ENCODE data around the gene DHX57. TPM values are rescaled to one million over a fixed set of nuclear protein-coding genes. Genes with fewer than 3 reads are reported as not detected.

The DHX57 gene
- total RNA-seq, 1 donor from 2014 or later = 18.6 TPM

DNA sequence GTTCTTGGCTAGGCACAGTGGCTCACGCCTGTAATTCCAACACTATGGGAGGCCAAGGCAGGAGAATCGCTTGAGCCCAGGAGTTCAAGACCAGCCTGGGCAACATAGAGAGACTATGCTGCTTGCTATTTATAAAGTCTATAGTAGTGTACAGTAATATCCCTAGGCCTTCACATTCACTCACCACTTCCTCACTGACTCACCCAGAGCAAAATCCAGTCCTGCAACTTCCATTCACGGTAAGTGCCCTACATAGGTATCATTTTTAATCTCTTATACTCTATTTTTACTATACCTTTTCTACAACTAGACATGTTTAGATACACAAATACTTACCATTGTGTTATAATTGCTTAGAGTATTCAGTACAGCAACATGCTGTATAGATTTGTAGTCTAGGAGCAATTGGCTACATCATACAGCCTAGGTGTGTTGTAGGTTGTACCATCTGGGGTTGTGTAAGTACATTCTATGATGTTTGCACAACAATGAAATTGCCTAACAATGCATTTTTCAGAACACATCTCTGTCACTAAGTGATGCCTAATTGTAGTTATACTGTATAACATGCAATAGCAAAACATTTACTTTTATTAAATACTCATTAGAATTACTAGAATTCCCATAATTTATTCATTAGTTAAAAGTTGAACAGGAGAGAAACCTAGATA is 8.8 kb downstream of the DHX57 start:
- Histone ChIP-seq H3K36me3 (ENCODE audit: insufficient read depth, low read length) (peaks cover 13% of the 10 kb centered on the region), H3K27me3 (ENCODE audit: insufficient read depth, low read length) (no peaks in the 10 kb centered on the region), H3K9ac (ENCODE audit: low read length) (no peak overlapping the region), H3K4me2 (ENCODE audit: low read length) (no peak overlapping the region), H2AFZ (ENCODE audit: low read depth, low read length) (no peak overlapping the region), H4K20me1 (ENCODE audit: insufficient read depth, low read length) (peaks cover 13% of the 10 kb centered on the region), H3K27ac (ENCODE audit: low read depth, low read length) (no peak overlapping the region), H3K4me3 (ENCODE audit: insufficient read depth, low read depth, low read length) (no peak overlapping the region), H3K79me2 (ENCODE audit: insufficient read depth, low read length) (peaks cover 21% of the 10 kb centered on the region), H3K9me3 (ENCODE audit: insufficient read depth, low read depth, low read length) (no peaks in the 10 kb centered on the region), H3K4me1 (ENCODE audit: insufficient read depth, low read length) (no peaks in the 10 kb centered on the region)
- H3K27ac Mint-ChIP-seq (ENCODE audit: unreplicated experiment) = no peak overlapping the region
- TF ChIP-seq, protein P1, sequence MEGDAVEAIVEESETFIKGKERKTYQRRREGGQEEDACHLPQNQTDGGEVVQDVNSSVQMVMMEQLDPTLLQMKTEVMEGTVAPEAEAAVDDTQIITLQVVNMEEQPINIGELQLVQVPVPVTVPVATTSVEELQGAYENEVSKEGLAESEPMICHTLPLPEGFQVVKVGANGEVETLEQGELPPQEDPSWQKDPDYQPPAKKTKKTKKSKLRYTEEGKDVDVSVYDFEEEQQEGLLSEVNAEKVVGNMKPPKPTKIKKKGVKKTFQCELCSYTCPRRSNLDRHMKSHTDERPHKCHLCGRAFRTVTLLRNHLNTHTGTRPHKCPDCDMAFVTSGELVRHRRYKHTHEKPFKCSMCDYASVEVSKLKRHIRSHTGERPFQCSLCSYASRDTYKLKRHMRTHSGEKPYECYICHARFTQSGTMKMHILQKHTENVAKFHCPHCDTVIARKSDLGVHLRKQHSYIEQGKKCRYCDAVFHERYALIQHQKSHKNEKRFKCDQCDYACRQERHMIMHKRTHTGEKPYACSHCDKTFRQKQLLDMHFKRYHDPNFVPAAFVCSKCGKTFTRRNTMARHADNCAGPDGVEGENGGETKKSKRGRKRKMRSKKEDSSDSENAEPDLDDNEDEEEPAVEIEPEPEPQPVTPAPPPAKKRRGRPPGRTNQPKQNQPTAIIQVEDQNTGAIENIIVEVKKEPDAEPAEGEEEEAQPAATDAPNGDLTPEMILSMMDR (IDR thresholded peaks at IDR 0.05; ENCODE audit: insufficient read depth, low read depth, low read length) = no peak
- TF ChIP-seq EZH2 (IDR thresholded peaks at IDR 0.05; ENCODE audit: insufficient read depth, low read length) = no peak
- H3K36me3 Mint-ChIP-seq (ENCODE audit: low read depth, unreplicated experiment) = peaks cover 4% of the 10 kb centered on the region
- peaks cover 5% of the 10 kb centered on the region for H3K9me3 Mint-ChIP-seq (ENCODE audit: unreplicated experiment)
- FAIRE-seq = no peak
- no peak for DNase-seq (ENCODE audit: low read depth)
- no peaks in the 10 kb centered on the region for H3K4me1 Mint-ChIP-seq (ENCODE audit: low read depth, unreplicated experiment)
- H3K27me3 Mint-ChIP-seq (ENCODE audit: low read depth, unreplicated experiment) = no peaks in the 10 kb centered on the region
- H3K4me3 Mint-ChIP-seq (ENCODE audit: unreplicated experiment) = no peak overlapping the region

DNA sequence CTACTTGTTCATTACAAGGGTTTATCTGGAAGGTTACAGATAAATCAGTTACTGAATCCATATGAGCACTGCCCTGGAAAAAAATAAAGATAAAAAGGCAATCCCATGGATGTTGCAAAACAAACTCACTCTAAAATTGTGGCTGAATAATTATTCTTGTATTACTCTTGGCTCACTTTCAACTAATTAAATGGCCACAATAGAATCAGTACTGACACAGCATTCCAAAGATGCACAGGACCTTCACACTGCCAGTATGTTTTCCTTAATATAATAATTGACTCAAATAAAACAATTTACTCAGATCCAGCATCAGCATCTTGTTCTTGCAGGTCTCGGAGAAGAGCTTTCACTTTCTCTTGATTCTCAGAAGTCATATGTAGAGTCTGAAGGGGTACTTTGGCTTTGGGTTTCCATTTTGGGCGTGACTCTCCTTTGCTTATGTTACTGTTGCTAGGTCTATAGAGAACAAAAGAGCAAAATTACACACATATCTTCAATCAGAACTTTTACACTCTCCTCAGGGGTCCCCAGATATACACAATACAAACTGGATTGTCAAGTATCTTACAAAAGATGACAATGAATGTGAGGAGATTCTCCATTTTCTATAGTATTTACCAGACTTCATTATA is 12.6 kb downstream of the DHX57 start:
- Mint-ChIP-seq H3K9me3 (ENCODE audit: unreplicated experiment) (no peaks in the 10 kb centered on the region), H3K4me1 (ENCODE audit: low read depth, unreplicated experiment) (no peaks in the 10 kb centered on the region), H3K4me3 (ENCODE audit: unreplicated experiment) (no peak overlapping the region), H3K27ac (ENCODE audit: unreplicated experiment) (no peak overlapping the region), H3K27me3 (ENCODE audit: low read depth, unreplicated experiment) (no peaks in the 10 kb centered on the region), H3K36me3 (ENCODE audit: low read depth, unreplicated experiment) (peaks cover 10% of the 10 kb centered on the region)
- FAIRE-seq (no peak), DNase-seq (ENCODE audit: low read depth) (no peak)
- Histone ChIP-seq H3K9ac (ENCODE audit: low read length) (no peak overlapping the region), H4K20me1 (ENCODE audit: insufficient read depth, low read length) (peaks cover 6% of the 10 kb centered on the region), H2AFZ (ENCODE audit: low read depth, low read length) (no peak overlapping the region), H3K4me3 (ENCODE audit: insufficient read depth, low read depth, low read length) (no peak overlapping the region), H3K4me2 (ENCODE audit: low read length) (no peak overlapping the region), H3K27me3 (ENCODE audit: insufficient read depth, low read length) (no peaks in the 10 kb centered on the region), H3K79me2 (ENCODE audit: insufficient read depth, low read length) (no peaks in the 10 kb centered on the region), H3K36me3 (ENCODE audit: insufficient read depth, low read length) (peaks cover 36% of the 10 kb centered on the region), H3K4me1 (ENCODE audit: insufficient read depth, low read length) (no peaks in the 10 kb centered on the region), H3K27ac (ENCODE audit: low read depth, low read length) (no peak overlapping the region), H3K9me3 (ENCODE audit: insufficient read depth, low read depth, low read length) (no peaks in the 10 kb centered on the region)
- TF ChIP-seq, protein P1 (IDR thresholded peaks at IDR 0.05; ENCODE audit: insufficient read depth, low read depth, low read length) = no peak
- no peak for TF ChIP-seq EZH2 (IDR thresholded peaks at IDR 0.05; ENCODE audit: insufficient read depth, low read length)

DNA sequence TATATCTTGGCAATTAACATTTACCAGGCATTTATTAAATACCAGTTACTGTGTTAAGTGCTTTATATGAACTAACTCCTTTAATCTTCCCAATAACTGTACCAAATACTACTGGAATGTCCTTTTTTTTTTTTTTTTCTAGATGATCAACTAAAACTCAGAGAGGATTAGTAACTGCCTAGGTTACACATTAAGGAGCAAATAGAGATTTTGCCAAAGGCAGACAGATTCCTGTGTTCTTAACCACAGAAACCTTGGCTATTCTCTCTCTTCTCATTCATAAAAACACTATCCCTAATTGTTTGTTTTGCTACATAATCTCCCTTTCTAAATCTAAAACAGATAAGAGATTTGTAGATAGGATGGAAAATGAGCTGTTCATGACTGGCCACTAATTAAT is 13.3 kb downstream of the DHX57 start:
- peaks cover 10% of the 10 kb centered on the region for H3K36me3 Mint-ChIP-seq (ENCODE audit: low read depth, unreplicated experiment)
- FAIRE-seq = no peak
- Histone ChIP-seq H3K9ac (ENCODE audit: low read length) (no peak overlapping the region), H3K79me2 (ENCODE audit: insufficient read depth, low read length) (no peaks in the 10 kb centered on the region), H3K4me3 (ENCODE audit: insufficient read depth, low read depth, low read length) (no peak overlapping the region), H3K27ac (ENCODE audit: low read depth, low read length) (no peak overlapping the region), H2AFZ (ENCODE audit: low read depth, low read length) (no peak overlapping the region), H4K20me1 (ENCODE audit: insufficient read depth, low read length) (peaks cover 6% of the 10 kb centered on the region), H3K9me3 (ENCODE audit: insufficient read depth, low read depth, low read length) (no peaks in the 10 kb centered on the region), H3K4me1 (ENCODE audit: insufficient read depth, low read length) (no peaks in the 10 kb centered on the region), H3K27me3 (ENCODE audit: insufficient read depth, low read length) (no peaks in the 10 kb centered on the region), H3K4me2 (ENCODE audit: low read length) (no peak overlapping the region), H3K36me3 (ENCODE audit: insufficient read depth, low read length) (peaks cover 34% of the 10 kb centered on the region)
- no peak for DNase-seq (ENCODE audit: low read depth)
- no peaks in the 10 kb centered on the region for H3K27me3 Mint-ChIP-seq (ENCODE audit: low read depth, unreplicated experiment)
- no peak overlapping the region for H3K27ac Mint-ChIP-seq (ENCODE audit: unreplicated experiment)
- H3K4me3 Mint-ChIP-seq (ENCODE audit: unreplicated experiment) = no peak overlapping the region
- H3K4me1 Mint-ChIP-seq (ENCODE audit: low read depth, unreplicated experiment) = no peaks in the 10 kb centered on the region
- TF ChIP-seq, protein P1 (IDR thresholded peaks at IDR 0.05; ENCODE audit: insufficient read depth, low read depth, low read length) = no peak
- no peak for TF ChIP-seq EZH2 (IDR thresholded peaks at IDR 0.05; ENCODE audit: insufficient read depth, low read length)
- H3K9me3 Mint-ChIP-seq (ENCODE audit: unreplicated experiment) = no peaks in the 10 kb centered on the region

Measured in astrocyte (in vitro differentiated cells and primary cell).